Measurements from ENCODE around the gene BORCS8.
A peak's percentile ranks its signal among the peaks of the same experiment; 100 is the strongest.
"Not testable (repeated sequence)": the region's sequence is repeated elsewhere in the genome, so short reads cannot be mapped to it uniquely, and the experiment has no call there.

BORCS8 gene

GRCh38 chr19:19149435-19149834 lies 42.5 kb downstream of the BORCS8 start:
- H3K4me3 ChIP-seq (ENCODE audit: low read depth, low read length) = no peak overlapping the region
- TF ChIP-seq CTCF (IDR thresholded peaks at IDR 0.05; ENCODE audit: borderline replicate concordance, insufficient read depth, low read depth, low read length) = no peak

GRCh38 chr19:19148504-19148903 lies 43.4 kb downstream of the BORCS8 start:
- H3K4me3 ChIP-seq (ENCODE audit: low read depth, low read length) = not testable (repeated sequence)

- no peak overlapping the region for H3K4me3 ChIP-seq (ENCODE audit: low read depth, low read length)
- TF ChIP-seq CTCF (IDR thresholded peaks at IDR 0.05; ENCODE audit: borderline replicate concordance, insufficient read depth, low read depth, low read length) = no peak
Observed at GRCh38 chr19:19147344-19147743, 44.6 kb downstream of the BORCS8 start.

- TF ChIP-seq CTCF (IDR thresholded peaks at IDR 0.05; ENCODE audit: borderline replicate concordance, insufficient read depth, low read depth, low read length) = no peak
- no peak overlapping the region for H3K4me3 ChIP-seq (ENCODE audit: low read depth, low read length)
Observed at GRCh38 chr19:19146865-19147264, 45.1 kb downstream of the BORCS8 start.

- no peak overlapping the region for H3K4me3 ChIP-seq (ENCODE audit: low read depth, low read length)
- peak; percentile 96 for TF ChIP-seq CTCF (IDR thresholded peaks at IDR 0.05; ENCODE audit: borderline replicate concordance, insufficient read depth, low read depth, low read length)
Observed at GRCh38 chr19:19145684-19146608, 46.0 kb downstream of the BORCS8 start.

- TF ChIP-seq CTCF (IDR thresholded peaks at IDR 0.05; ENCODE audit: borderline replicate concordance, insufficient read depth, low read depth, low read length) = no peak
- H3K4me3 ChIP-seq (ENCODE audit: low read depth, low read length) = no peak overlapping the region
Observed at GRCh38 chr19:19145281-19145680, 46.7 kb downstream of the BORCS8 start.

- no peak for TF ChIP-seq CTCF (IDR thresholded peaks at IDR 0.05; ENCODE audit: borderline replicate concordance, insufficient read depth, low read depth, low read length)
Observed at GRCh38 chr19:19142347-19142746, 49.6 kb downstream of the BORCS8 start.

More at GRCh38 chr19:19142347-19142746, 49.6 kb downstream of the BORCS8 start:
- no peak overlapping the region for H3K4me3 ChIP-seq (ENCODE audit: low read depth, low read length)

All from GM12875 (cell line).